ENCODE measurements around the gene PDLIM4. TPM values are rescaled to one million over a fixed set of nuclear protein-coding genes. Genes with fewer than 3 reads are reported as not detected.

The PDLIM4 gene
- polyA plus RNA-seq, 1 experiment = 31.0 TPM

DNA sequence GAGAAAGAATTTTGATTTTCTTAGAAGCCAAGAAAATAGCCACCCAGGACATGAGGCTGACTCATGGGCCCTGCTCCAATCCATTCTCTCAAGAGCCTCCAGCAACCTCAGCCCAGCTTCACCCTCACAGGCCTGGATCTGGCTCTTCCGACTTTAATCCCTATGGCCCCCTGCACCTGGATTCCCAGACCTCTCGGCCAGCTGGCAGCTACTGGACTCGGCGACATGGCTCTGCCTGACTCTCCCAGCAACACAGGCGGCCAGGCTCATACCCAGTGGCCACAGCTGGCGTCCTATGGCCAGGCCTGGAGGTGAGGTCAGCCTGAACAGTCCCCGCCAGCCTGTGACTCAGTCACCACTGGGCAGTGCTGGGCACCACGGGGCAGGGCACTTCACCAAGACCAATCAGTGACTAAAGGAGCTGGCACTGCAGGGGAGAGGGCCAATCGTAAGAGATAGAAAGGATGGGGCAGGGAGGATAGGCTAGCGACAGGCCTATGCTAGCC, 6.2 kb upstream of the PDLIM4 start:
- Histone ChIP-seq H3K4me3 (ENCODE audit: low read depth, low read length) (no peak overlapping the region), H3K27me3 (ENCODE audit: control insufficient read depth, insufficient read depth, low read length) (no peaks in the 10 kb centered on the region), H3K36me3 (ENCODE audit: control insufficient read depth, insufficient read depth, low read length) (no peaks in the 10 kb centered on the region)
- no peak for DNase-seq (ENCODE audit: low read depth)
- TF ChIP-seq, protein P1, sequence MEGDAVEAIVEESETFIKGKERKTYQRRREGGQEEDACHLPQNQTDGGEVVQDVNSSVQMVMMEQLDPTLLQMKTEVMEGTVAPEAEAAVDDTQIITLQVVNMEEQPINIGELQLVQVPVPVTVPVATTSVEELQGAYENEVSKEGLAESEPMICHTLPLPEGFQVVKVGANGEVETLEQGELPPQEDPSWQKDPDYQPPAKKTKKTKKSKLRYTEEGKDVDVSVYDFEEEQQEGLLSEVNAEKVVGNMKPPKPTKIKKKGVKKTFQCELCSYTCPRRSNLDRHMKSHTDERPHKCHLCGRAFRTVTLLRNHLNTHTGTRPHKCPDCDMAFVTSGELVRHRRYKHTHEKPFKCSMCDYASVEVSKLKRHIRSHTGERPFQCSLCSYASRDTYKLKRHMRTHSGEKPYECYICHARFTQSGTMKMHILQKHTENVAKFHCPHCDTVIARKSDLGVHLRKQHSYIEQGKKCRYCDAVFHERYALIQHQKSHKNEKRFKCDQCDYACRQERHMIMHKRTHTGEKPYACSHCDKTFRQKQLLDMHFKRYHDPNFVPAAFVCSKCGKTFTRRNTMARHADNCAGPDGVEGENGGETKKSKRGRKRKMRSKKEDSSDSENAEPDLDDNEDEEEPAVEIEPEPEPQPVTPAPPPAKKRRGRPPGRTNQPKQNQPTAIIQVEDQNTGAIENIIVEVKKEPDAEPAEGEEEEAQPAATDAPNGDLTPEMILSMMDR (IDR thresholded peaks at IDR 0.05; ENCODE audit: insufficient read depth, low read depth, low read length) = no peak
- ChIA-PET CTCF (interaction anchor here (1.2 to 9.2 kb wide), 3 partner anchors 12 to 22 kb away, joined by 4 to 71 read pairs (median 9); no protein-coding TSS in a partner anchor), POLR2A (no interaction called here)

DNA sequence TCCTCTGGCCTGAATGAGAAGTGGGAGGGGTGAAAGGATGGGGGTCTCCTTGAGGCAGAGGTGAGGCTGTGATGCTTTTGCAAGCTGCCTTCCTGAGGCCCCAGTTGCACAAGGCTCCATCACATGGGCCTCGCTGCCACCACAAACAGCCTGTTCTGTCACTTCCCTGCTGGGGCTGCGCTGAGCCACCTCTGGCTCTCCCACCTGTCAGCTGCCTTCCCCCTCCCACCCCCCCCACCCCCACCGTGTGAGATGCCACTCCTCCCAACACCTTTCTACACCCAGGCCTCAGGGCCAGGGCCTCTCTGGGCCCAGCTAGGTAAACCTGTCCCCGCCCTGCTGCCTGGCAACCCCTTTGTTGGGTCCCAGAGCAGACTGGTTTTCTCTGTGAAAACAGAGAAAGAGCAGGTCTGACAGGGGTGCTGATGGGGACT, 4.5 kb upstream of the PDLIM4 start:
- TF ChIP-seq, protein P1 (IDR thresholded peaks at IDR 0.05; ENCODE audit: insufficient read depth, low read depth, low read length) = no peak
- Histone ChIP-seq H3K27me3 (ENCODE audit: control insufficient read depth, insufficient read depth, low read length) (no peaks in the 10 kb centered on the region), H3K36me3 (ENCODE audit: control insufficient read depth, insufficient read depth, low read length) (no peaks in the 10 kb centered on the region), H3K4me3 (ENCODE audit: low read depth, low read length) (no peak overlapping the region)
- POLR2A ChIA-PET = no interaction called here
- CTCF ChIA-PET = interaction anchor here (9.2 kb wide), 1 partner anchor 16 kb away, joined by 71 read pairs; no protein-coding TSS in a partner anchor
- DNase-seq (ENCODE audit: low read depth) = no peak

DNA sequence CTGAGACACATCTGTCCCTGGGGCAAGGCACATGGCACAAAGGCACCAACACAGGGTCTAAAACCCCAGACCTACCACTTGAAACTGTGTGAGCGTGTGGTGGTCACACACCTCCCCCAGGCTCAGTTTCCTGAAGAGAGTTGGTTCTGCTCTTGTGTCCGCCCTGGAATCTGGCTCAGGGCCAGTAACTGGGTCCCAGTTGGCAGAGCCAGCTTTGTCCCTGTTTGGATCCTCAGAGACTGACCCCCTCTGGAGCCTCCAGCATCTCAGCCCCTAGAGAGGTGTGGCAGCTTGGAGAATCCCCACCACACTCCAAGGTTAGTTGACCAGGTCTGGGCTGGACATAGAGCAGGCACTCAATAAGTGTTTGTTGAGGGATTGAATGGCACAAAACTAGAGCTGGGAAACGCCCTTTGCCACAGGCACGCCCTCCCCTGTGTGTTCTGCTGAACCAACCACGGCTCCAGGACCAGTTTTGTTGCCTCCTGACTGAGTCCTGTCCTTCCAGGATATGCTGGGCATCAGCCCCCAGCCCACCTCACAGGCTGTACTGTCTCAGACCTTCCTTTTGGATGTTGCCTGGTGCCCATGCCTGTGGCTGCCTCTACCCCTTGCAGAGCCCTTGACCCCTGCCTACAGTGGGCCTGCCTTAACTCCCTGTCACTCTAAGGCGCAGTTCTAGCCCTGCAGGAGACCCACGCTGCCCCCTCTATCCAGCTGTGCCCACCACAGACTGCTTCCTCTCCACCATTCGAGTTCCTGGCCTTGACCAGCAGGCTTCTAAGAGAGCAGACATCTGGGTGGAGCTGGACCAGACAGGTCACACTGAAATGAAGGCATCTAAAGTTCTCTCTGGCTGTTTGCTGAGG, 3.8 kb upstream of the PDLIM4 start:
- no peak overlapping the region for H3K4me3 ChIP-seq (ENCODE audit: low read depth, low read length)
- ChIA-PET POLR2A (no interaction called here), CTCF (interaction anchor here (9.2 kb wide), 1 partner anchor 16 kb away, joined by 71 read pairs; no protein-coding TSS in a partner anchor)
- TF ChIP-seq, protein P1 (IDR thresholded peaks at IDR 0.05; ENCODE audit: insufficient read depth, low read depth, low read length) = no peak
- H3K36me3 ChIP-seq (ENCODE audit: control insufficient read depth, insufficient read depth, low read length) = no peaks in the 10 kb centered on the region
- no peaks in the 10 kb centered on the region for H3K27me3 ChIP-seq (ENCODE audit: control insufficient read depth, insufficient read depth, low read length)
- no peak for DNase-seq (ENCODE audit: low read depth)

DNA sequence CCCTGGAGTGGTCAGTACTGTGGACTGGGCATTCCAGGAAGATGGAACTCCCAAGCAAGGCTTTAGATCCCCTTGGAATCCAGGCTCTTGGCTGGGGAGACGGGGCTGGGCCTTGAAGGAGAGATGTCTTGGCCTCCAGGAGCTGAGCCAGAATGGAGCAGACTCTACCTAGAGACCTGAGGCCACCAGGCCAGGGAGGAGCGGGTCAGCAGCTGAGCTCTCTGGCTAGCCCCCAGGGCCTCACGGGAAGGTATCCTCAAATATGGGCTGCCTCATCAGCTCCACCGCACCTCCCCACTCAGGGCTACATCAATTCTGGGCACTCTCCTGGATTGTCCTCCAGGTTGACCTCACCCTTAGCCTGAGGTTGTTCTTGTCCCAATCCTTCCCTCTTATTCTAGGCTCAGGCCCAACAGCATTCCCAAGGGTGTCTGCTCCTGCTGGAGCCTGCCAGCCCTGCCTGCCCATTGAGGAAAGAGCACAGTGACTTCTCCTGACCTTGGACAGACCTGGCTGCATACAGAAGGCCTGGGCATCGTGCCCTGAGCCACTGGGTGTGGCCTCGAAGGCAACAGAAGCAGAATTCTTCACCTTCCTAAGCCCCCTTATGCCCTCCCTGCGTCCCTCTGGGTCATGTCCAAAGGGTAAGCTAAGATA, 3.0 kb upstream of the PDLIM4 start:
- Histone ChIP-seq H3K4me3 (ENCODE audit: low read depth, low read length) (no peak overlapping the region), H3K27me3 (ENCODE audit: control insufficient read depth, insufficient read depth, low read length) (no peaks in the 10 kb centered on the region), H3K36me3 (ENCODE audit: control insufficient read depth, insufficient read depth, low read length) (no peaks in the 10 kb centered on the region)
- ChIA-PET CTCF (interaction anchor here (9.2 kb wide), 1 partner anchor 17 kb away, joined by 71 read pairs; no protein-coding TSS in a partner anchor), POLR2A (no interaction called here)
- DNase-seq (ENCODE audit: low read depth) = no peak
- TF ChIP-seq, protein P1 (IDR thresholded peaks at IDR 0.05; ENCODE audit: insufficient read depth, low read depth, low read length) = no peak
